ENCODE measurements around the gene KCNIP3.
"Not testable (repeated sequence)": the region's sequence is repeated elsewhere in the genome, so short reads cannot be mapped to it uniquely, and the experiment has no call there.

KCNIP3 gene

GRCh38 chr2:95372216-95372829 lies 75.2 kb downstream of the KCNIP3 start:
- DNase-seq (ENCODE audit: low read depth) = no peak

GRCh38 chr2:95372845-95373244 lies 75.7 kb downstream of the KCNIP3 start:
- DNase-seq (ENCODE audit: low read depth) = no peak

- no peak for DNase-seq (ENCODE audit: low read depth)
These were observed 76.9 kb downstream of the KCNIP3 start for GRCh38 chr2:95374029-95374428.

- no peak for DNase-seq (ENCODE audit: low read depth)
These were observed 77.3 kb downstream of the KCNIP3 start for GRCh38 chr2:95374451-95374920.

- no peak for DNase-seq (ENCODE audit: low read depth)
These were observed 77.8 kb downstream of the KCNIP3 start for GRCh38 chr2:95374921-95375471.

GRCh38 chr2:95375532-95376150 lies 78.5 kb downstream of the KCNIP3 start:
- no peak for DNase-seq (ENCODE audit: low read depth)

GRCh38 chr2:95376311-95377215 lies 79.4 kb downstream of the KCNIP3 start:
- DNase-seq (ENCODE audit: low read depth) = no peak

GRCh38 chr2:95377216-95378123 lies 80.3 kb downstream of the KCNIP3 start:
- no peak for DNase-seq (ENCODE audit: low read depth)

GRCh38 chr2:95378281-95378680 lies 81.1 kb downstream of the KCNIP3 start:
- DNase-seq (ENCODE audit: low read depth) = not testable (repeated sequence)

GRCh38 chr2:95379371-95379831 lies 82.3 kb downstream of the KCNIP3 start:
- DNase-seq (ENCODE audit: low read depth) = no peak

GRCh38 chr2:95380280-95380679 lies 83.1 kb downstream of the KCNIP3 start:
- DNase-seq (ENCODE audit: low read depth) = no peak

GRCh38 chr2:95380731-95381130 lies 83.6 kb downstream of the KCNIP3 start:
- no peak for DNase-seq (ENCODE audit: low read depth)

- no peak for DNase-seq (ENCODE audit: low read depth)
These were observed 84.4 kb downstream of the KCNIP3 start for GRCh38 chr2:95381212-95382191.

- DNase-seq (ENCODE audit: low read depth) = no peak
These were observed 85.0 kb downstream of the KCNIP3 start for GRCh38 chr2:95382192-95382591.

GRCh38 chr2:95382686-95383634 lies 85.8 kb downstream of the KCNIP3 start:
- DNase-seq (ENCODE audit: low read depth) = no peak

- no peak for DNase-seq (ENCODE audit: low read depth)
These were observed 86.5 kb downstream of the KCNIP3 start for GRCh38 chr2:95383635-95384027.

GRCh38 chr2:95384854-95385569 lies 87.9 kb downstream of the KCNIP3 start:
- DNase-seq (ENCODE audit: low read depth) = no peak

- no peak for DNase-seq (ENCODE audit: low read depth)
These were observed 88.4 kb downstream of the KCNIP3 start for GRCh38 chr2:95385570-95385984.

All from stimulated activated CD8-positive, alpha-beta memory T cell treated with anti-CD3 and anti-CD28 coated beads, Interleukin-12 subunit alpha, Interleukin-12 subunit beta, amount 100 ng/mL, for 1 hour (primary cell).